Aorta (tissue), 5 donors: ENCODE measurements around the gene NREP. TPM values are rescaled to one million over a fixed set of nuclear protein-coding genes. Genes with fewer than 3 reads are reported as not detected.

Experiments
- ATAC-seq: fragments of 200-7000 bp; cut with Tn5 transposase; one replicate; pipeline ENCODE4 v1.9.1; 2022; ENCODE audit warnings: moderate library complexity; ENCODE audit not compliant: low FRiP score
- DNase-seq, 2 donors: peaks; one replicate each; pipeline ENCODE4 v3.0.0-alpha.2; 2020
- H3K27ac ChIP-seq, 2 donors: one replicate each; pipeline ENCODE4 v1.5.1; 2013; ENCODE audit warnings: low read length in 2 of 2, mild to moderate bottlenecking in 2 of 2, moderate library complexity in 2 of 2, control low read depth in 1 of 2, inconsistent platforms in 1 of 2, low read depth in 1 of 2
- H3K27me3 ChIP-seq, 2 donors: one replicate each; pipeline ENCODE4 v1.6.1; 2013; ENCODE audit warnings: control low read depth in 1 of 2, low read length in 1 of 2, mild to moderate bottlenecking in 1 of 2, moderate library complexity in 1 of 2; ENCODE audit not compliant: insufficient read depth in 2 of 2, control insufficient read depth in 1 of 2
- H3K36me3 ChIP-seq, 2 donors: one replicate each; pipeline ENCODE4 v1.6.1; 2013; ENCODE audit warnings: control low read depth in 1 of 2, low read length in 1 of 2, mild to moderate bottlenecking in 1 of 2; ENCODE audit not compliant: insufficient read depth in 2 of 2, control insufficient read depth in 1 of 2
- H3K4me1 ChIP-seq, 2 donors: one replicate each; pipeline ENCODE4 v1.6.1; 2013; ENCODE audit warnings: low read length in 2 of 2, control low read depth in 1 of 2, mild to moderate bottlenecking in 1 of 2, moderate library complexity in 1 of 2; ENCODE audit not compliant: insufficient read depth in 2 of 2, control insufficient read depth in 1 of 2
- H3K4me3 ChIP-seq, 2 donors: one replicate each; pipeline ENCODE4 v1.5.1; 2013; ENCODE audit warnings: low read length in 2 of 2, control low read depth in 1 of 2, mild to moderate bottlenecking in 1 of 2
- H3K9me3 ChIP-seq: one replicate; pipeline ENCODE4 v1.6.1; 2013; ENCODE audit warnings: mild to moderate bottlenecking, low read length; ENCODE audit not compliant: control insufficient read depth
- WGBS, 2 donors: extraction: QIAGEN DNeasy Blood & Tissue Kit; methylation state at CpG; one replicate each; pipeline ENCODE4 v1.1.7; 2013; 5-methylcytosine and 5-hydroxymethylcytosine counted together
- intact Hi-C, 2 donors: fragments of 100-400 bp; cut with DNase I; formaldehyde crosslinking; loops; one replicate each; pipeline versions ENCODE4 v1.14.2 to v1.15.0; 2022
- polyA plus RNA-seq, 2 donors: library from polyadenylated mRNA; stranded (reverse); fragments of 200-250 nt; gene quantifications; one replicate each; pipeline ENCODE4 v1.2.3, GENCODE V29; 2013
- total RNA-seq, 2 donors: library from RNA; stranded (reverse); fragmentation: NEBNext Ultra II Directional; extraction: Animal tissue kit (Norgen Biotek cat#: 25700); gene quantifications; one replicate each; pipeline ENCODE4 v1.2.1, GENCODE V29; 2021
- donor health status: healthy with polysubstance abuse.
- donor health status: Bipolar disorder and iron deficiency.
- donor health status: DM: no; HTN: no; CAD: no.
- donor health status: DM: no; HTN: no; CAD: no.
- donor health status: DM: yes; HTN: yes; CAD: no.

The NREP gene
- total and polyA plus RNA-seq, 4 donors = 8.3 to 33.7 (median 22.2) TPM

- H3K27me3 ChIP-seq = no peaks in the 10 kb centered on the region
- no peak for ATAC-seq
These were observed 30.0 kb upstream of the NREP start for GRCh38 chr5:111787006-111787405.

GRCh38 chr5:111784491-111785181 is 27.6 kb upstream of the NREP start:
- ATAC-seq = no peak

More at GRCh38 chr5:111787006-111787405, 30.0 kb upstream of the NREP start:
- no peaks in the 10 kb centered on the region for H3K9me3 ChIP-seq
- no peak overlapping the region for H3K4me3 ChIP-seq
- H3K27ac ChIP-seq = no peak overlapping the region
- H3K4me1 ChIP-seq = no peaks in the 10 kb centered on the region
- intact Hi-C loops = no loop called here
- DNase-seq = no peak
- no peaks in the 10 kb centered on the region for H3K36me3 ChIP-seq

GRCh38 chr5:111783537-111783936 is 26.5 kb upstream of the NREP start:
- ATAC-seq (no peak), DNase-seq (no peak)
- Histone ChIP-seq H3K4me3 (no peak overlapping the region), H3K4me1 (peaks cover 0 to 3% of the 10 kb centered on the region in 2 donors), H3K27me3 (no peaks in the 10 kb centered on the region), H3K36me3 (no peaks in the 10 kb centered on the region), H3K9me3 (no peaks in the 10 kb centered on the region), H3K27ac (no peak overlapping the region)
- 42 to 45% methylated on average over 3 of the region's 3 CpGs for WGBS, 2 donors
- intact Hi-C loops = no loop called here

More at GRCh38 chr5:111784491-111785181, 27.6 kb upstream of the NREP start:
- Histone ChIP-seq H3K4me1 (peaks cover 0 to 1% of the 10 kb centered on the region in 2 donors), H3K4me3 (no peak overlapping the region), H3K27ac (no peak overlapping the region), H3K27me3 (no peaks in the 10 kb centered on the region), H3K36me3 (no peaks in the 10 kb centered on the region), H3K9me3 (no peaks in the 10 kb centered on the region)
- WGBS, 2 donors = 38 to 40% methylated on average over 3 of the region's 3 CpGs
- no peak for DNase-seq
- intact Hi-C loops = no loop called here

- H3K27me3 ChIP-seq = no peaks in the 10 kb centered on the region
- H3K9me3 ChIP-seq = no peaks in the 10 kb centered on the region
- ATAC-seq = no peak
- no peak overlapping the region for H3K4me3 ChIP-seq
- peaks cover 0 to 3% of the 10 kb centered on the region in 2 donors for H3K4me1 ChIP-seq
- WGBS, 2 donors = 64 to 79% methylated on average over 2 of the region's 2 CpGs
- DNase-seq = no peak
- H3K36me3 ChIP-seq = no peaks in the 10 kb centered on the region
- intact Hi-C loops = no loop called here
- no peak overlapping the region for H3K27ac ChIP-seq
These were observed 25.2 kb upstream of the NREP start for GRCh38 chr5:111782216-111782615.

- Histone ChIP-seq H3K27me3 (no peaks in the 10 kb centered on the region), H3K4me1 (peaks cover 0 to 3% of the 10 kb centered on the region in 2 donors), H3K27ac (no peak overlapping the region), H3K9me3 (no peaks in the 10 kb centered on the region), H3K36me3 (no peaks in the 10 kb centered on the region), H3K4me3 (no peak overlapping the region)
- DNase-seq (peak in 1 of 2 donors; percentile 89), ATAC-seq (no peak)
- 50 to 55% methylated on average over 6 of the region's 6 CpGs for whole genome bisulfite sequencing, 2 donors
- intact Hi-C loops = no loop called here
These were observed 24.2 kb upstream of the NREP start for GRCh38 chr5:111781200-111781599.

- H3K4me1 ChIP-seq = peaks cover 2 to 3% of the 10 kb centered on the region in 2 donors
- intact Hi-C loops = no loop called here
- no peak for DNase-seq
- no peaks in the 10 kb centered on the region for H3K9me3 ChIP-seq
- no peak overlapping the region for H3K4me3 ChIP-seq
- no peaks in the 10 kb centered on the region for H3K36me3 ChIP-seq
- H3K27ac ChIP-seq = no peak overlapping the region
- ATAC-seq = no peak
- 4 to 7% methylated on average over 4 of the region's 4 CpGs for WGBS, 2 donors
- H3K27me3 ChIP-seq = no peaks in the 10 kb centered on the region
These were observed 22.9 kb upstream of the NREP start for GRCh38 chr5:111779922-111780292.

- 90% methylated on average over 3 of the region's 3 CpGs for WGBS, 2 donors
- no peak overlapping the region for H3K27ac ChIP-seq
- H3K27me3 ChIP-seq = no peaks in the 10 kb centered on the region
- no peak for DNase-seq
- no peak for ATAC-seq
- intact Hi-C loops = no loop called here
- H3K36me3 ChIP-seq = no peaks in the 10 kb centered on the region
- H3K4me1 ChIP-seq = peaks cover 3 to 5% of the 10 kb centered on the region in 2 donors
- H3K4me3 ChIP-seq = no peak overlapping the region
- H3K9me3 ChIP-seq = no peaks in the 10 kb centered on the region
These were observed 22.4 kb upstream of the NREP start for GRCh38 chr5:111779260-111779921.

- no peaks in the 10 kb centered on the region for H3K9me3 ChIP-seq
- no peaks in the 10 kb centered on the region for H3K36me3 ChIP-seq
- intact Hi-C loops = no loop called here
- no peak overlapping the region for H3K27ac ChIP-seq
- no peak overlapping the region for H3K4me3 ChIP-seq
- peaks cover 3 to 5% of the 10 kb centered on the region in 2 donors for H3K4me1 ChIP-seq
- DNase-seq = no peak
- H3K27me3 ChIP-seq = no peaks in the 10 kb centered on the region
- ATAC-seq = no peak
- WGBS, 2 donors = 83 to 85% methylated on average over 6 of the region's 6 CpGs
These were observed 20.2 kb upstream of the NREP start for GRCh38 chr5:111776913-111777781.
